Kidney (tissue), 14 donors: ENCODE data around the gene NRXN3. TPM values are rescaled to one million over a fixed set of nuclear protein-coding genes. Genes with fewer than 3 reads are reported as not detected.

ENCODE experiments used
- DNase-seq, 5 donors: peaks; one replicate each; pipeline ENCODE4 v3.0.0-alpha.2; 2013 to 2020
- FAIRE-seq: peaks from 2 replicates; lab custom pipeline; 2012; peaks lifted over from hg19 to GRCh38; lab: Jason Lieb, UNC
- H3K27ac ChIP-seq, 2 donors: one replicate each; pipeline ENCODE4 v1.7.0; 2013; ENCODE audit warnings: low read depth in 2 of 2, low read length in 2 of 2, inconsistent platforms in 1 of 2
- H3K27me3 ChIP-seq: one replicate; pipeline ENCODE4 v1.7.1; 2013; ENCODE audit warnings: low read length, inconsistent platforms; ENCODE audit not compliant: control insufficient read depth, insufficient read depth
- H3K36me3 ChIP-seq, 3 donors: one replicate each; pipeline versions ENCODE4 v1.7.0 to v1.7.1; 2013; ENCODE audit warnings: low read length in 3 of 3, control low read depth in 1 of 3, inconsistent platforms in 1 of 3; ENCODE audit not compliant: insufficient read depth in 3 of 3, control insufficient read depth in 2 of 3
- H3K4me1 ChIP-seq, 3 donors: one replicate each; pipeline versions ENCODE4 v1.7.0 to v1.7.1; 2013; ENCODE audit warnings: low read length in 3 of 3, inconsistent platforms in 1 of 3, low read depth in 1 of 3; ENCODE audit not compliant: control insufficient read depth in 2 of 3, insufficient read depth in 2 of 3
- H3K4me3 ChIP-seq, 3 donors: one replicate each; pipeline versions ENCODE4 v1.7.0 to v1.8.1; 2013; ENCODE audit warnings: low read length in 3 of 3, control low read depth in 1 of 3, inconsistent platforms in 1 of 3
- H3K9ac ChIP-seq, 3 donors: one replicate each; pipeline versions ENCODE4 v1.7.0 to v1.7.1; 2013; ENCODE audit warnings: low read length in 3 of 3, control low read depth in 1 of 3, inconsistent platforms in 1 of 3
- H3K9me3 ChIP-seq, 3 donors: one replicate each; pipeline versions ENCODE4 v1.7.0 to v1.7.1; 2013; ENCODE audit warnings: low read length in 3 of 3, control low read depth in 1 of 3, inconsistent platforms in 1 of 3; ENCODE audit not compliant: control insufficient read depth in 2 of 3, insufficient read depth in 1 of 3
- intact Hi-C: fragments of 100-400 bp; cut with DNase I; formaldehyde crosslinking; loops from one replicate; pipeline ENCODE4 v1.11.1; 2022
- polyA plus RNA-seq: library from polyadenylated mRNA; stranded (reverse); fragments of 350-450 nt; fragmentation: Illumina TruSeq; extraction: RNeasy Lipid Tissue Mini Kit (QIAGEN cat#74804); gene quantifications from one replicate; pipeline ENCODE4 v1.2.3, GENCODE V29; 2014; ENCODE audit warnings: low read depth, low replicate concordance; ENCODE audit not compliant: insufficient read depth
- total RNA-seq: library from RNA; stranded (reverse); fragmentation: NEBNext Ultra II Directional; extraction: Animal tissue kit (Norgen Biotek cat#: 25700); gene quantifications from one replicate; pipeline ENCODE4 v1.2.1, GENCODE V29; 2021
- TF ChIP-seq, protein P1 (sequence below): IDR thresholded peaks from 3 replicates; pipeline ENCODE4 v1.5.1; 2012; ENCODE audit warnings: mild to moderate bottlenecking, moderate library complexity, borderline replicate concordance; ENCODE audit not compliant: insufficient read depth; ENCODE audit errors: extremely low read depth
- donor health status: control.
- donor health status: control.
- donor health status: control.
- donor health status: control.
- donor health status: control.
- donor health status: DM: yes; HTN: yes; CAD: no.
- donor health status: Normal renal cell carcinoma (clear cell type).

NRXN3 gene
- total and polyA plus RNA-seq, 2 donors from 2014 or later = 1.5 to 2.4 TPM

DNA sequence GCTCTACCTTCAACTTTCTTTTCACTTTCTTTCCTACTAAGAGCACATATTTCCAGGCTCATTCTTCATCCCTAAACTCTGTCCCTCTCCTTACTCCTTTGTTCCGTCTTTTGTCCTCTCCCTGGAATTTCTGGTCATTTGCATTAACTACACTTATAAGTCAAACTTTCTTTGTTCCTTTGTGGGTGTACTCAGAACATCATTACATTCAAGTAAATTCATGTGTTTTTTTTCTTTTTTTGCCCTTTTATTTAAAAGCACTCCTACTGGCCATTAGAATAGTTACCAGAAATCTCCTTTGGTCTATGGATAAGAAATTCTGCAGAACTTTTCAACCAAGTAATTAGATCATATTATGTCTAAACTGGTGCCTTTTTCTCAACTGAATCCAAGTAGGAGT, 1238.5 kb downstream of the NRXN3 start:
- Histone ChIP-seq H3K4me1 (no peaks in the 10 kb centered on the region), H3K4me3 (no peak overlapping the region), H3K27me3 (no peaks in the 10 kb centered on the region), H3K9me3 (no peaks in the 10 kb centered on the region), H3K27ac (no peak overlapping the region), H3K9ac (no peak overlapping the region), H3K36me3 (no peaks in the 10 kb centered on the region)
- no peak for DNase-seq
- TF ChIP-seq, protein P1, sequence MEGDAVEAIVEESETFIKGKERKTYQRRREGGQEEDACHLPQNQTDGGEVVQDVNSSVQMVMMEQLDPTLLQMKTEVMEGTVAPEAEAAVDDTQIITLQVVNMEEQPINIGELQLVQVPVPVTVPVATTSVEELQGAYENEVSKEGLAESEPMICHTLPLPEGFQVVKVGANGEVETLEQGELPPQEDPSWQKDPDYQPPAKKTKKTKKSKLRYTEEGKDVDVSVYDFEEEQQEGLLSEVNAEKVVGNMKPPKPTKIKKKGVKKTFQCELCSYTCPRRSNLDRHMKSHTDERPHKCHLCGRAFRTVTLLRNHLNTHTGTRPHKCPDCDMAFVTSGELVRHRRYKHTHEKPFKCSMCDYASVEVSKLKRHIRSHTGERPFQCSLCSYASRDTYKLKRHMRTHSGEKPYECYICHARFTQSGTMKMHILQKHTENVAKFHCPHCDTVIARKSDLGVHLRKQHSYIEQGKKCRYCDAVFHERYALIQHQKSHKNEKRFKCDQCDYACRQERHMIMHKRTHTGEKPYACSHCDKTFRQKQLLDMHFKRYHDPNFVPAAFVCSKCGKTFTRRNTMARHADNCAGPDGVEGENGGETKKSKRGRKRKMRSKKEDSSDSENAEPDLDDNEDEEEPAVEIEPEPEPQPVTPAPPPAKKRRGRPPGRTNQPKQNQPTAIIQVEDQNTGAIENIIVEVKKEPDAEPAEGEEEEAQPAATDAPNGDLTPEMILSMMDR = no peak
- FAIRE-seq = no peak
- intact Hi-C loops = no loop called here

- no peaks in the 10 kb centered on the region for H3K4me1 ChIP-seq
- H3K4me3 ChIP-seq = no peak overlapping the region
- H3K27ac ChIP-seq = no peak overlapping the region
- no peaks in the 10 kb centered on the region for H3K9me3 ChIP-seq
- no peak for DNase-seq
- TF ChIP-seq, protein P1 = no peak
- no peaks in the 10 kb centered on the region for H3K36me3 ChIP-seq
- no peak for FAIRE-seq
- intact Hi-C loops = no loop called here
- H3K9ac ChIP-seq = no peak overlapping the region
- H3K27me3 ChIP-seq = no peaks in the 10 kb centered on the region
Observed at GRCh38 chr14:79411403-79412174, 1241.4 kb downstream of the NRXN3 start.

- Histone ChIP-seq H3K36me3 (no peaks in the 10 kb centered on the region), H3K9ac (no peak overlapping the region), H3K27ac (no peak overlapping the region), H3K4me3 (no peak overlapping the region), H3K4me1 (no peaks in the 10 kb centered on the region), H3K27me3 (no peaks in the 10 kb centered on the region), H3K9me3 (no peaks in the 10 kb centered on the region)
- TF ChIP-seq, protein P1 = no peak
- DNase-seq (no peak), FAIRE-seq (no peak)
- intact Hi-C loops = no loop called here
Observed at GRCh38 chr14:79412822-79413221, 1242.6 kb downstream of the NRXN3 start.
